A549 (cell line): ENCODE measurements around the gene FBXO48.

Experiments used
- CBX8 ChIP-seq: fragments of 200-600 bp; sonication (generic); IDR thresholded peaks from 2 replicates; pipeline ENCODE4 v1.6.1; 2016
- POLR2A ChIP-seq: IDR thresholded peaks from 2 replicates; pipeline ENCODE4 v1.6.1; 2012; ENCODE audit warnings: mild to moderate bottlenecking, low read length
- POLR2AphosphoS2 ChIP-seq: conservative IDR thresholded peaks from 2 replicates; pipeline ENCODE4 v1.6.1; 2012; ENCODE audit warnings: low read length, improper control_type of control experiment, inconsistent platforms
- TP53 ChIP-seq: fragments of 250-450 bp; sonication (Bioruptor Pico); IDR thresholded peaks from 2 replicates; pipeline ENCODE4 v1.5.0; 2021; ENCODE audit warnings: mild to moderate bottlenecking, moderate library complexity
- TF ChIP-seq, protein P1 (sequence below): fragments of >200 bp; sonication (Bioruptor Twin); formaldehyde crosslinking; IDR thresholded peaks from 3 replicates; pipeline ENCODE4 v1.5.1; 2016
- TF ChIP-seq, protein P2 (sequence below): fragments of 250-450 bp; sonication (Bioruptor Pico); IDR thresholded peaks from 2 replicates; pipeline ENCODE4 v1.5.0; 2021; ENCODE audit warnings: mild to moderate bottlenecking, moderate library complexity, borderline replicate concordance
- TF ChIP-seq, protein P3 (sequence below): fragments of 450-650 bp; IDR thresholded peaks from 2 replicates; pipeline ENCODE4 v1.6.1; 2014; ENCODE audit warnings: antibody characterized with exemption

DNA sequence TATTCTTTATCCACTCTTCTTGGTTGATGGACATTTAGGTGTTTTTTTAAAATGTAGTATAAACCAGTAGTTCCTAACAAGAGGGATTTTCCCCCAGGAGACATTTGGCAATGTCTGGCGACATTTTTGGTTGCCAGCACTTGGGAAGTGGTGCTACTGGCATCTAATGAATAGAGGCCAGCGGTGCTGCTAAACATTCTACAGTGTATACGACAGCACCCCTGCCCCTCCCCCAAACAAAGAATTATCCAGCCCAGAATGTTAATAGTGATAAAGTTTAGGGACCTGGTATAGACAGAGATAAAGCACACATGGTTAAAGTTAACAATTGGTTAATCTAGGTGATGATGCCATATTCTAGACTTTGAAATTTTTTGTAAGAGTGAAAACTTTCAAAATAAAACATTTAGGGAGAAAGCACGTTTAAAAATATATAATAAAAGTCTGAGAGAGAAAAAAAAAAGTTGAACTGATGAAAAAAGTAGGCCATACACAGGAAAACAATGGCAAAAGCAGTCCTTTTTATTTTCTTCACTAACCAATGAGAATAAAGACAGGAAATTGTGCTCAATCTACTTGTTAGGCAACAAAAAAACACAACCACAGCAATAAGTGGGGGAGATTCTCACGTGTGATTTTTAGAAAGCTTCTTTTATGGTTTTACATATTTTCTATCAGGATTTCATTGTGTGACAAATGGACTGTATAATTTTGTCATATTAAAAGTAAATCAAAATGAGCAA lies 14.8 kb downstream of the FBXO48 start:
- TF ChIP-seq POLR2A (no peak), TP53 (no peak), CBX8 (no peak), POLR2AphosphoS2 (no peak)
- TF ChIP-seq, protein P1, sequence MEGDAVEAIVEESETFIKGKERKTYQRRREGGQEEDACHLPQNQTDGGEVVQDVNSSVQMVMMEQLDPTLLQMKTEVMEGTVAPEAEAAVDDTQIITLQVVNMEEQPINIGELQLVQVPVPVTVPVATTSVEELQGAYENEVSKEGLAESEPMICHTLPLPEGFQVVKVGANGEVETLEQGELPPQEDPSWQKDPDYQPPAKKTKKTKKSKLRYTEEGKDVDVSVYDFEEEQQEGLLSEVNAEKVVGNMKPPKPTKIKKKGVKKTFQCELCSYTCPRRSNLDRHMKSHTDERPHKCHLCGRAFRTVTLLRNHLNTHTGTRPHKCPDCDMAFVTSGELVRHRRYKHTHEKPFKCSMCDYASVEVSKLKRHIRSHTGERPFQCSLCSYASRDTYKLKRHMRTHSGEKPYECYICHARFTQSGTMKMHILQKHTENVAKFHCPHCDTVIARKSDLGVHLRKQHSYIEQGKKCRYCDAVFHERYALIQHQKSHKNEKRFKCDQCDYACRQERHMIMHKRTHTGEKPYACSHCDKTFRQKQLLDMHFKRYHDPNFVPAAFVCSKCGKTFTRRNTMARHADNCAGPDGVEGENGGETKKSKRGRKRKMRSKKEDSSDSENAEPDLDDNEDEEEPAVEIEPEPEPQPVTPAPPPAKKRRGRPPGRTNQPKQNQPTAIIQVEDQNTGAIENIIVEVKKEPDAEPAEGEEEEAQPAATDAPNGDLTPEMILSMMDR = no peak
- TF ChIP-seq, protein P2, sequence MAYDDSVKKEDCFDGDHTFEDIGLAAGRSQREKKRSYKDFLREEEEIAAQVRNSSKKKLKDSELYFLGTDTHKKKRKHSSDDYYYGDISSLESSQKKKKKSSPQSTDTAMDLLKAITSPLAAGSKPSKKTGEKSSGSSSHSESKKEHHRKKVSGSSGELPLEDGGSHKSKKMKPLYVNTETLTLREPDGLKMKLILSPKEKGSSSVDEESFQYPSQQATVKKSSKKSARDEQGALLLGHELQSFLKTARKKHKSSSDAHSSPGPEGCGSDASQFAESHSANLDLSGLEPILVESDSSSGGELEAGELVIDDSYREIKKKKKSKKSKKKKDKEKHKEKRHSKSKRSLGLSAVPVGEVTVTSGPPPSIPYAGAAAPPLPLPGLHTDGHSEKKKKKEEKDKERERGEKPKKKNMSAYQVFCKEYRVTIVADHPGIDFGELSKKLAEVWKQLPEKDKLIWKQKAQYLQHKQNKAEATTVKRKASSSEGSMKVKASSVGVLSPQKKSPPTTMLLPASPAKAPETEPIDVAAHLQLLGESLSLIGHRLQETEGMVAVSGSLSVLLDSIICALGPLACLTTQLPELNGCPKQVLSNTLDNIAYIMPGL (CRISPR knock-in tag) = no peak
- TF ChIP-seq, protein P3, sequence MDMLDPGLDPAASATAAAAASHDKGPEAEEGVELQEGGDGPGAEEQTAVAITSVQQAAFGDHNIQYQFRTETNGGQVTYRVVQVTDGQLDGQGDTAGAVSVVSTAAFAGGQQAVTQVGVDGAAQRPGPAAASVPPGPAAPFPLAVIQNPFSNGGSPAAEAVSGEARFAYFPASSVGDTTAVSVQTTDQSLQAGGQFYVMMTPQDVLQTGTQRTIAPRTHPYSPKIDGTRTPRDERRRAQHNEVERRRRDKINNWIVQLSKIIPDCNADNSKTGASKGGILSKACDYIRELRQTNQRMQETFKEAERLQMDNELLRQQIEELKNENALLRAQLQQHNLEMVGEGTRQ = no peak
